Glomerular endothelial cell (primary cell): ENCODE measurements around the gene TSPAN18. TPM values are rescaled to one million over a fixed set of nuclear protein-coding genes. Genes with fewer than 3 reads are reported as not detected.

Experiments used
- DNase-seq: peaks from one replicate; pipeline ENCODE4 v3.0.0-alpha.2; 2011; ENCODE audit warnings: low read depth, low spot score; ENCODE audit errors: extremely low read depth
- total RNA-seq: library from RNA; depleted of rRNA; stranded (reverse); fragments of >200 nt; gene quantifications from 2 replicates; pipeline ENCODE4 v1.2.3, GENCODE V29; 2015

Gene TSPAN18
- total RNA-seq, 1 donor from 2014 or later: 128 TPM

- DNase-seq: no peak
Measured at GRCh38 chr11:44930588-44931302, 204.0 kb downstream of the TSPAN18 start.

GRCh38 chr11:44931466-44931865 lies 204.7 kb downstream of the TSPAN18 start:
- no peak for DNase-seq

- DNase-seq: no peak
Measured at GRCh38 chr11:44934110-44934509, 207.3 kb downstream of the TSPAN18 start.

- DNase-seq: no peak
Measured at GRCh38 chr11:44934735-44935250, 208.0 kb downstream of the TSPAN18 start.

- no peak for DNase-seq
Measured at GRCh38 chr11:44936525-44936924, 209.8 kb downstream of the TSPAN18 start.

- no peak for DNase-seq
Measured at GRCh38 chr11:44936951-44937543, 210.3 kb downstream of the TSPAN18 start.

- DNase-seq: no peak
Measured at GRCh38 chr11:44938066-44938691, 211.4 kb downstream of the TSPAN18 start.

GRCh38 chr11:44939673-44940395 lies 213.1 kb downstream of the TSPAN18 start:
- no peak for DNase-seq

- no peak for DNase-seq
Measured at GRCh38 chr11:44940404-44940803, 213.6 kb downstream of the TSPAN18 start.

- DNase-seq: no peak
Measured at GRCh38 chr11:44940835-44941234, 214.1 kb downstream of the TSPAN18 start.

- DNase-seq: no peak
Measured at GRCh38 chr11:44941259-44942021, 214.7 kb downstream of the TSPAN18 start.

- no peak for DNase-seq
Measured at GRCh38 chr11:44942029-44942955, 215.5 kb downstream of the TSPAN18 start.

- no peak for DNase-seq
Measured at GRCh38 chr11:44943118-44943517, 216.4 kb downstream of the TSPAN18 start.

- DNase-seq: no peak
Measured at GRCh38 chr11:44943696-44944095, 216.9 kb downstream of the TSPAN18 start.

GRCh38 chr11:44944181-44944852 lies 217.6 kb downstream of the TSPAN18 start:
- DNase-seq: no peak

- no peak for DNase-seq
Measured at GRCh38 chr11:44944853-44945235, 218.1 kb downstream of the TSPAN18 start.

GRCh38 chr11:44945666-44946065 lies 218.9 kb downstream of the TSPAN18 start:
- no peak for DNase-seq

GRCh38 chr11:44946263-44946662 lies 219.5 kb downstream of the TSPAN18 start:
- no peak for DNase-seq

- no peak for DNase-seq
Measured at GRCh38 chr11:44947114-44947513, 220.4 kb downstream of the TSPAN18 start.
